ENCODE data around the gene EGFL8.

DNA sequence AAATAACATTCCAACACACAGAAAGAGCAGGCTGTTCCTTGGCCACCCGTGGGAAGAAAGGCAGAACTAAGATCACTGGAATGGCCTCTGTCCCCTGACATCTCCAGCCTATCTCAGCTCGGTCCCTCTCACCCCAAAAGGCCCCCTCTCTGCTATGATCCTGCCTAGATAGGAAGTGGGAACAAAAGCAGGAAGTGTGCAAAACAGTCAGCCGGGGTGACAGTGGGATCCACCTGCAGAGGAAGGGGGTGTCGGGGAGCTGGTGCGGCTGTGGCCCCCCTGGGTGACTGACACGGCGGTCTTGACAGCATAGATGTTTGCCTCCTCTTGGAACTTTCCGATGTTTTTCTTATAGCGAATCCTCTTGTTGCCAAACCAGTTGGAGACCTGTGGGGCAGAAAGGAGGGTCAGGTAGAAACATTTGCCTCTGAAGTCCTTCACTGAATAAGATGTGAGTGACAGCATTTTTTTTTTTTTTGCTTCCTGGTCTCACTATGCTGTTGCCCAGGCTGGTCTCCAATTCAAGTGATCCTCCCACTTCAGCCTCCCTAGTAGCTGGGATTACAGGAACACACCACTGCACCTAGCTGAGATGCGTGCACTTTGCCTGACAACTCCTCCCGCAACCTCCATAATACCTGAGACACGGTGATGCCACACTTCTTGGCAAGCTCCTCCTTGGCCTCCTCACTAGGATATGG is 22.8 kb downstream of the EGFL8 start:
- TF ChIP-seq CEBPB (IDR thresholded peaks at IDR 0.05) (no peak), NFIC (IDR thresholded peaks at IDR 0.05) (no peak), YY1 (IDR thresholded peaks at IDR 0.05; ENCODE audit: low read depth) (no peak), EP300 (IDR thresholded peaks at IDR 0.05; ENCODE audit: borderline replicate concordance) (no peak), TAF1 (IDR thresholded peaks at IDR 0.05; ENCODE audit: low read depth) (no peak), FOXM1 (IDR thresholded peaks at IDR 0.05; ENCODE audit: borderline replicate concordance, low read depth) (no peak), RAD21 (IDR thresholded peaks at IDR 0.05; ENCODE audit: low read depth) (no peak)
- TF ChIP-seq, protein P1, sequence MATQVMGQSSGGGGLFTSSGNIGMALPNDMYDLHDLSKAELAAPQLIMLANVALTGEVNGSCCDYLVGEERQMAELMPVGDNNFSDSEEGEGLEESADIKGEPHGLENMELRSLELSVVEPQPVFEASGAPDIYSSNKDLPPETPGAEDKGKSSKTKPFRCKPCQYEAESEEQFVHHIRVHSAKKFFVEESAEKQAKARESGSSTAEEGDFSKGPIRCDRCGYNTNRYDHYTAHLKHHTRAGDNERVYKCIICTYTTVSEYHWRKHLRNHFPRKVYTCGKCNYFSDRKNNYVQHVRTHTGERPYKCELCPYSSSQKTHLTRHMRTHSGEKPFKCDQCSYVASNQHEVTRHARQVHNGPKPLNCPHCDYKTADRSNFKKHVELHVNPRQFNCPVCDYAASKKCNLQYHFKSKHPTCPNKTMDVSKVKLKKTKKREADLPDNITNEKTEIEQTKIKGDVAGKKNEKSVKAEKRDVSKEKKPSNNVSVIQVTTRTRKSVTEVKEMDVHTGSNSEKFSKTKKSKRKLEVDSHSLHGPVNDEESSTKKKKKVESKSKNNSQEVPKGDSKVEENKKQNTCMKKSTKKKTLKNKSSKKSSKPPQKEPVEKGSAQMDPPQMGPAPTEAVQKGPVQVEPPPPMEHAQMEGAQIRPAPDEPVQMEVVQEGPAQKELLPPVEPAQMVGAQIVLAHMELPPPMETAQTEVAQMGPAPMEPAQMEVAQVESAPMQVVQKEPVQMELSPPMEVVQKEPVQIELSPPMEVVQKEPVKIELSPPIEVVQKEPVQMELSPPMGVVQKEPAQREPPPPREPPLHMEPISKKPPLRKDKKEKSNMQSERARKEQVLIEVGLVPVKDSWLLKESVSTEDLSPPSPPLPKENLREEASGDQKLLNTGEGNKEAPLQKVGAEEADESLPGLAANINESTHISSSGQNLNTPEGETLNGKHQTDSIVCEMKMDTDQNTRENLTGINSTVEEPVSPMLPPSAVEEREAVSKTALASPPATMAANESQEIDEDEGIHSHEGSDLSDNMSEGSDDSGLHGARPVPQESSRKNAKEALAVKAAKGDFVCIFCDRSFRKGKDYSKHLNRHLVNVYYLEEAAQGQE (IDR thresholded peaks at IDR 0.05; ENCODE audit: low read depth): no peak
- TF ChIP-seq, protein P2, sequence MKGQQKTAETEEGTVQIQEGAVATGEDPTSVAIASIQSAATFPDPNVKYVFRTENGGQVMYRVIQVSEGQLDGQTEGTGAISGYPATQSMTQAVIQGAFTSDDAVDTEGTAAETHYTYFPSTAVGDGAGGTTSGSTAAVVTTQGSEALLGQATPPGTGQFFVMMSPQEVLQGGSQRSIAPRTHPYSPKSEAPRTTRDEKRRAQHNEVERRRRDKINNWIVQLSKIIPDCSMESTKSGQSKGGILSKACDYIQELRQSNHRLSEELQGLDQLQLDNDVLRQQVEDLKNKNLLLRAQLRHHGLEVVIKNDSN (IDR thresholded peaks at IDR 0.05): no peak
- TF ChIP-seq, protein P3, sequence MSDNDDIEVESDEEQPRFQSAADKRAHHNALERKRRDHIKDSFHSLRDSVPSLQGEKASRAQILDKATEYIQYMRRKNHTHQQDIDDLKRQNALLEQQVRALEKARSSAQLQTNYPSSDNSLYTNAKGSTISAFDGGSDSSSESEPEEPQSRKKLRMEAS (IDR thresholded peaks at IDR 0.05): no peak
